T47D (cell line): ENCODE measurements around the gene TACSTD2.
"Not testable (repeated sequence)": the region's sequence is repeated elsewhere in the genome, so short reads cannot be mapped to it uniquely, and the experiment has no call there.

Experiments used
- DNase-seq, 2 experiments: peaks; one replicate each; pipeline versions ENCODE4 v3.0.0 to v3.0.0-alpha.2; 2011 to 2012; ENCODE audit warnings: low read depth in 1 of 2, low spot score in 1 of 2
- JUND ChIP-seq: IDR thresholded peaks from 2 replicates; pipeline ENCODE4 v1.6.1; 2012; ENCODE audit warnings: low read depth
- in situ Hi-C: cut with HindIII; loops from 2 replicates; pipeline ENCODE4 v1.10.0; 2016; ENCODE audit warnings: low sequenced_read_pairs, low pct_unique_long_range_greater_than_20kb

The TACSTD2 gene

DNA sequence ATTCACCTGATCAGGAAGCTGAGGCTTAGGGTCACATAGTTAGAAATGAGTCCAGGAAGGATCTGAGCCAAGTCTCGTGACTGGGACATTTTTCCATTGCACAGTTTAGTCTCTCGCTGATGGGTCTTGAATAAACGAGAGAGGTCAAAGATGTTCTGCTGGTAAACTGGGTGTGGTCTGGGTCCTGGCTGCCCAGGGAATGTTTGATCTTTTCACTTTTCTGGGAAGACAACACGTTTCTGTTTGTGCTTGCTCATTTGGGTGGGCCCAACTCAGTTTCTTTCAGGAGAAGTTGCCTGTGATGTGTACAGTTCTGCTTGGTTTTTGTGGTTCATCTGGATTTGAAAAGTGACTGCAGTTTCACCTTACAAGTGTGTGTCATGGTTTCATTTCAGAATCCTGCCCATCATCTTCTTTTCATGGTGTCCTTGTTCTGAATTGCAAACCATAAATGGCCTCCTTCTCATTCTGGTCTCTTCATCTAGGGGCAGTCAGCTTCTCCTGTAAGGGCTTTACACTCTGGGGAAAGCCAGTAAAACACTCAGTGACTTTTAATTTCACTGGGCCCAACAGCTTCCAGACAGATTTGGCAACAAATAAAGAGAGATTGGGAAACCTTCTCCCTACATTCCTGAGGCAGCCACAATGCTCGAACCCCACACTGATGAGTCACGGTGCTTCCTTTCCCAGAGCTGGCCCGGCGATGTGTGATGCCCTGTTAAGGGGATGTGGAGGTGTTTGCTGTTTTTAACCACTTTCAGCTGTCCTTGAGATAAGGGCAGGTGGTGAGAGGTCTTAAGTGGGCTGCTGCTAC lies 7.2 kb upstream of the TACSTD2 start:
- in situ Hi-C loops = no loop called here
- peak in 1 of 2 experiments; percentile 51 for DNase-seq
- TF ChIP-seq JUND = no peak

DNA sequence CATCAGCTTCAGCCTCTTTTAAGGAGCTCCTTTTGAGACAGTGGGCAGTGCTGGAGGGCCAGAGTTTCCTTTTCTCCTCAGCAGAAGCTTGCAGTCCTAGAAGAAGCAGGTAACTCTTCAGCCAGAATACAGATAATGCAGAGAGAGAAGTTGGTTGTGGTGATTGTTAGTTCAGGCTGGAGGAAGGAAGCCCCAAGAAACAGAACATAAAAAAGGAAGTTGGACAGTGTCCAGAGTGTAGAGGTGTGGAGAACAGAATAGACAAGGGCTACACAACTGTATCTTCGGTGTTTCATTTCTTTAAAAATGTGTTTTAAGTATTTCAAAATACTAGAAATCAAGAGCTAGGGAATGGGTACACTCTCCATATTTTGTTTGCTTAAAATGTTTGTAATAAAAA lies 6.4 kb upstream of the TACSTD2 start:
- in situ Hi-C loops = no loop called here
- no peak for DNase-seq
- no peak for TF ChIP-seq JUND

DNA sequence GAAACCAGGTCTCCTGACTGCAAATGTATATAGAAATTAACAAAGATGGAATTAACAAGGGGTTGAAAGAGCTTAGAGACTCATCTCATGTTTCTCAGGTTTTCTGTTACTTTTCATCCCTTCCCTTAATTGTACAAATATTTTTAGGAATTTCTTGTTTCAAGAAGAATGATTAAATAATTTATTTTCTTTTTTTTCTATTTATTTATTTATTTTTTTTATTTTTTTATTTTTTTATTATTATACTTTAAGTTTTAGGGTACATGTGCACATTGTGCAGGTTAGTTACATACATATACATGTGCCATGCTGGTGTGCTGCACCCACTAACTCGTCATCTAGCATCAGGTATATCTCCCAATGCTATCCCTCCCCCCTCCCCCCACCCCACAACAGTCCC lies 5.1 kb upstream of the TACSTD2 start:
- in situ Hi-C loops = not testable (repeated sequence)

DNA sequence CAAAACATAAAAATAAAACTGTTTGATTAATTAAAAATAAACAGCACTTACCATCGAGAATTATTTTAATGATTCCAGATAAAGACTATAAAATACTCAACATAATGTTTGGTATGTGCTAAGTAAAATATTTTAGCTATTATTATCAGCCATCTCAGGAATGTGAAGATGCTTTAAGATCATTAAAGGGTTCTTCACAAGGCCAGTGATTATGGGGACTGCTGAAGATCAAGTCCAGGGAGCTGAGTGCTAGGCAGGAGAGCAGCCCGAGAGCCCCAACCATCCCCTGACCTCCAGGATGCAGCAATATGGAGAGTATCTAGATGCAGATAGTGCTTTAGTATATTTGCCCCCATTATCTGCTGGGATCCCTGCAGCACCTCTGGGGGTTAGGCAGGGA lies 4.6 kb upstream of the TACSTD2 start:
- TF ChIP-seq JUND = no peak
- in situ Hi-C loops = no loop called here
- DNase-seq = no peak

More for the DNA sequence above, 5.1 kb upstream of the TACSTD2 start:
- not testable (repeated sequence) for DNase-seq

DNA sequence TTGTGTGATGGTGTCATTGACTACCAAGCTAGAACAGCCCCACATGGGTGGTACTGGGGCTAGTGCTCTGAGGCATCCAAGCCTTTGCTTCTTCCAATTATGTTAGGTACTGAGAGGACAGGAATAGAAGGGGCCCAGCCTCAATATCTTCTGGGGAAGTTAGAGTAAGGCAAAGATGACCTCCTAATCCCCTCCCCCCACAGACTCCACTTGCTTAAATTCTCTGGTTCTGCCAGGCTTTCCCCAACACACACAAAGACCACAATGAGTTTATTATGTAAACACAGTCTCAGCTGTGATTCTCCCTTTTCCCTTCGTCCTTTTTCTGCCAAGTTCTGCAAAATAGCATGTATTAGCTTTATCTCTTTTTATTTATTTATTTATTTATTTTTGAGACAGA lies 3.1 kb upstream of the TACSTD2 start:
- in situ Hi-C loops = no loop called here
- no peak for TF ChIP-seq JUND
- DNase-seq = no peak

DNA sequence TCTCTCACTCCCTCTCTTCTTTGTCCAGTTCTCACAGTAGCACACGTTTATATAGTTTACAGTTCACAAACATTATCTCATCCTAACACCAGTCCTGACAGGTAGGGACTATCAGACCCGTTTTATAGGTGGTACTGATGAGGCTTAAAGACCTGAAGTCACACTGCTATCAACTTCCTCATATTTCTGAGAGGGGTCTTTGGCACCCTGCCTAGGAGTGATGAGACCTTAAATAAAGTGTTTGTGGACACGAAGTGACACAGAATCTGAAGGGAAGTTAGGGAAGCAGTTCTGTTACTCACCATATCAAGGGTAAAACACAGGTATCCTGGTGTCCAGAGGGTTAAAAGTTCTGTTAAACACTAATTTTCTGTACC lies 590 bp upstream of the TACSTD2 start:
- in situ Hi-C loops = no loop called here
- TF ChIP-seq JUND = no peak
- no peak for DNase-seq

DNA sequence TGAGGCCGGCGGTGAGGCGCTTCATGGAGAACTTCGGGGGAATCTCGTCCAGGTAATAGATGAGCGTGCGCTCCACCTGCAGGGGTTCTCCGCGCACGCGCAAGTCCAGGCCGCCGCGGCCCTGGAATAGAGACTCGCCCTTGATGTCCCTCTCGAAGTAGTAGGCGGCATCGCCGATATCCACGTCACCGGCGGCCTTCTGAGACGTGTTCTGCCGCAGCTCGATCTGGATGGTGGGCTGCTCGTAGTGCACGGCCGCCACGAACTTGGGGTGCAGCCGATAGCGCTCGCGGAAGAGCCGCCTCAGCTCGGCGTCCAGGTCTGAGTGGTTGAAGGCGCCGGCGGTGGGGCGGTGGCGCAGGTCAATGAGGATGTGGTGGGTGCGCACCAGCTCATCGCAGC lies 726 bp downstream of the TACSTD2 start:
- in situ Hi-C loops = no loop called here
- TF ChIP-seq JUND = no peak
- DNase-seq = peak in 1 of 2 experiments; percentile 49

DNA sequence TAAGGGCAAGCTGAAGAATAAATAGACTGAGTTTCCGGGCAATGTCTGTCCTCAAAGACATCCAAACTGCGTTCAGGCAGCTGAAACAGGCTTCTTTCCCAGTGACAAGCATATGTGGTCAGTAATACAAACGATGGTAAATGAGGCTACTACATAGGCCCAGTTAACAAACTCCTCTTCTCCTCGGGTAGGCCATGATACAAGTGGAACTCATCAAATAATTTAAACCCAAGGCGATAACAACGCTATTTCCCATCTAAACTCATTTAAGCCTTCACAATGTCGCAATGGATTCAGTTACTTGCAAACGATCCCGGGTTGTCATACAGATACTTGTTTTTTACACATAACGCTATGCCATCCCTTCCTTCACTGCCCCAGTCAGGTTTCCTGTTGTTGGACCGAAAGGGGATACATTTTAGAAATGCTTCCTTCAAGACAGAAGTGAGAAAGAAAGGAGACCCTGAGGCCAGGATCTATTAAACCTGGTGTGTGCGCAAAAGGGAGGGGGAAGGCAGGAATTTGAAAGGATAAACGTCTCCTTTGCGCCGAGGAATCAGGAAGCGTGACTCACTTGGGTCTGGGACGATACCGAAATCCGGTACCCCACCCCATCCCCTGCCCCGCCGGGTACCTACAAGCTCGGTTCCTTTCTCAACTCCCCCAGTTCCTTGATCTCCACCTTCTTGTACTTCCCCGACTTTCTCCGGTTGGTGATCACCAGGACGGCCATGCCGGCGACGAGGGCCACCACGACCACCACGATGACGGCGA lies 1.3 kb downstream of the TACSTD2 start:
- peak in 1 of 2 experiments; percentile 14 for DNase-seq
- no peak for TF ChIP-seq JUND
- in situ Hi-C loops = no loop called here

DNA sequence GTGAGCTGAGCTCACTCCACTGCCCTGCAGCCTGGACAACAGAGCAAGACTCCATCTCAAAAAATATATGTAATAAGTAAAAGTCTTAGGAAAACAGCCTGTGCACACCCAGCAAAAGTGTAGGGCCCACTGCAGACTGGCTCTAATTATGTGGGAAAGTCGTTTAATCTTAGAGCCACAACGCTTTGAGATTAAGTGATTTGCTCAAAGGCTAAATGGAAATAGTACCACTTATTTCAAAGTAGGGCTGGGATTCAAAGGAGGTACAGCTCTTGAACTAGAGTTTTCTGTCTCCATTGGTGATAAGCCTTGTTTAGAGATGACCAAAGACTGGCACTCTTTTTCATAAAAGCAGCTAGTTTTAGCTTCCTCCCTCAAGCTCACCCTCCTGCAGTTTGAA lies 2.2 kb downstream of the TACSTD2 start:
- in situ Hi-C loops = no loop called here
- TF ChIP-seq JUND = no peak
- DNase-seq = no peak

DNA sequence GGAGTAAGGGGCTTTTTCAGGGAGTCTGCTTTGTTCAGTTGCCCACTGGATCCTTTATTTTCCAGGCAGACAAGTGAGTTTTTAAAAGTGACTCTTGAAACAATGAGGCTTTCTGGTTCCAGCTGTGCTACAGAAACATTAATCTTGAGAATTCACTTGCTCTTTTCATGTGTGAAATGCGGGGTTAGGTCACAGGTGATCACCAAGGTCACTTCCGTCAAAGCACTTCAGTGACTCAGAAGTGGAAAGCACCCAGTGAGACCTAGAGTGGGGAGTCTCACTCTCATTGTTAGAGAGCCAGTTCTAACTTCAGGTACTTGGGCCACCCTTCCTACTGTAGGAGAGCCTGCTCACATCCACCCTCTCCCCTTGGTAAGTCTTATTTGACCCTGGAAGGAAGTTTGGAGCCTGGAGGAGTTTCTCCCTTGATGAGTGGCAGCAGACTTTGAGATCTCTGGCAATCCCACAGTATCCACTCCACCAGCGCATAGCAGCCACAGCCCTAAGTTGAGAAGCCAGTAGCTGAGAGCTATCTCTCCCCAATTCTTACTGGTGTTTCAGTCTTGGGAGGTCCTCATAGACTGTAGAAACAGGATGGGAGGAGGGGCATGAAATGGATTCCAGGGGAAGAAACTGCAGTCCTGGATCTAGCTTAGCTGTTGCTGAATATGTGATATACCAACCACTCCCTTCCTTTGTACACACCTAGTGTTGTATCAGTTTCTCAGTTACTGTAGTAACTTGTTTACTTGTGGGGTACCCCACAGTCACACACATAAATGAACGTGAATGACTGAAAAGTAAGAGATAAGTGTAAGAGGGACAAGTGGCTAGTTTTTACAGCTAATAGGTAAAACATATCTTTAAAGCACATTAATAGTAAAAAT lies 3.1 kb downstream of the TACSTD2 start:
- in situ Hi-C loops = no loop called here
- DNase-seq = peak in 1 of 2 experiments; percentile 25
- no peak for TF ChIP-seq JUND

DNA sequence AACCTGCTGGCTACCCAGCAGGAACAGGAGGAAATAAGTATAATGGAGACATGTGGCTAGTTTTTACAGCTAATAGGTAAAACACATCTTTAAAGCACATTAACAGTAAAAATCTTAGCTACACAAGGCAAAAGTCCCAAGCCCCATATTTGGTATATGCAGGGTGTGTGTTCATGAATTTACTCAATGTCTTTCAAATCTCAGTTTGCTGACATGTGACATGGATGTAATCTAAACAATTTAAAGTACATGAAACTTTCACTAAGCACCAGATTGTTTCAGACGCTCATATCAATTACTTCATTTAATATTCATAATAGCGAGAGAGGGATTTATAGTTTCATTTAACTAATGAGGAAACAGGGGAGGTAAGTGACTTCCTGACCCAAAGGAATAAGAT lies 3.9 kb downstream of the TACSTD2 start:
- no peak for DNase-seq
- in situ Hi-C loops = no loop called here
- no peak for TF ChIP-seq JUND

DNA sequence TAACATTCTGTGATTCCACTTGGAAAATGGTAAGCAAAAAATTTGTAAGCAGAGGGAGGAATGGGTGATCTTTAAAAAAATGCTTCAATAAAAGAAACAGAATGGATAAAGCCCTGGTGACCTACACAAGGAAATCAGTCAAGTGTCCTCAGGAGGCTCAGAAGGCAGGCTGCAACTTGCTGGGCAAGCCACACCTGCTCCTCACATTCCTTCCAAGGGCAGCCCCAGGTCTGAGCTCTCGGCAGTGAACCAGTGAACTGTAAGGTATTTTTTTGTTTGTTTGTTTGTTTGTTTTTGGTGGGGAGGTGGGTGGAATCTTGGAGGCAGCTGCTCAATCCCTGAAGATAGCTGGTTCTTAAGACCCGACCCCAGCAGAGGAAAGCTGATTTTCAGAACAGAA lies 4.4 kb downstream of the TACSTD2 start:
- in situ Hi-C loops = no loop called here
- no peak for TF ChIP-seq JUND
- peak in 1 of 2 experiments; percentile 78 for DNase-seq

DNA sequence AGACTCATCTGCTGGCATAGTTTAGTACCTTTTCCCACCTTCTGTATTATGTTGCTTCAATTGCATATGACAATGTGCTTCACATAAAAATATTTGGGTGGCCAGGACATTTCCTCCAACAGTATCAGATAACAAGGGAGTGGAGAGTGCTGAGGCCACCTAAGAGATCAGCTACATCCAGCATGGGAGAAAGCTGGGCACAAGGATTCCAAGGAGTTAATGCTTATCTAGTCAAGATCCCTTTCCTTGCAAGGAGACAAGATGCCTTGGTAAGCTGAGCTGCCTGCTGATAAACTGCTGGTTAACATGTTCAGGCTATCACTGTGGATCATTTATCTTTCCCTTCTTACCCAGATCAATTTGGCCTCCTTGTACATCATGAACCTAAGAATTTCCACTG lies 5.4 kb downstream of the TACSTD2 start:
- in situ Hi-C loops = no loop called here
- no peak for TF ChIP-seq JUND
- DNase-seq = no peak
